ENCODE results near the gene LCE6A. TPM values are rescaled to one million over a fixed set of nuclear protein-coding genes. Genes with fewer than 3 reads are reported as not detected.

The LCE6A gene
- polyA plus RNA-seq, 3 donors: not detected

DNA sequence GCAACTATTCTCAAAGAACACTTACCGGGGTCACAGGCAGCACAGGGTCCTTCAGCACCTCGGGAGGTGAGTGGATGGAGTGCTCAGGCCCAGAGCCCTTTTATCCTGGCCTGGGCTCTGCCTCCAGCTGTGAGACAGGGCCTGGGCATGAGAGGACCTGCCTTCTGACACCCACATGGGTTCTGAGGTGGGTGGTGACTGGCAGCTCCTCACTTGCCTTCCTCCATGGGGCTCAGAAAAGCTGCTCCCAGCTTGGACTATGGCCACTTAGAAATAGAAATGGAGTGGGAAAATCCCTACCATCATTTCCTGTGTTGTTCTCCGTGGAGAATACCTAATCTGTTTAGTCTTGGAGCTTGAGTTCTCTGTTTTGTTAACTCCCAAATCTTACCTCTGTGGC is 36.1 kb upstream of the LCE6A start, which contains the start of gene LCE1C:
Gene LCE1C, minus strand, starts transcription at position 76 of the 400 bp plus-strand sequence. CDS start 1,173 bp downstream, outside the sequence.
- intact Hi-C loops (cut with micrococcal nuclease): no loop called here
- TF ChIP-seq, protein P1, sequence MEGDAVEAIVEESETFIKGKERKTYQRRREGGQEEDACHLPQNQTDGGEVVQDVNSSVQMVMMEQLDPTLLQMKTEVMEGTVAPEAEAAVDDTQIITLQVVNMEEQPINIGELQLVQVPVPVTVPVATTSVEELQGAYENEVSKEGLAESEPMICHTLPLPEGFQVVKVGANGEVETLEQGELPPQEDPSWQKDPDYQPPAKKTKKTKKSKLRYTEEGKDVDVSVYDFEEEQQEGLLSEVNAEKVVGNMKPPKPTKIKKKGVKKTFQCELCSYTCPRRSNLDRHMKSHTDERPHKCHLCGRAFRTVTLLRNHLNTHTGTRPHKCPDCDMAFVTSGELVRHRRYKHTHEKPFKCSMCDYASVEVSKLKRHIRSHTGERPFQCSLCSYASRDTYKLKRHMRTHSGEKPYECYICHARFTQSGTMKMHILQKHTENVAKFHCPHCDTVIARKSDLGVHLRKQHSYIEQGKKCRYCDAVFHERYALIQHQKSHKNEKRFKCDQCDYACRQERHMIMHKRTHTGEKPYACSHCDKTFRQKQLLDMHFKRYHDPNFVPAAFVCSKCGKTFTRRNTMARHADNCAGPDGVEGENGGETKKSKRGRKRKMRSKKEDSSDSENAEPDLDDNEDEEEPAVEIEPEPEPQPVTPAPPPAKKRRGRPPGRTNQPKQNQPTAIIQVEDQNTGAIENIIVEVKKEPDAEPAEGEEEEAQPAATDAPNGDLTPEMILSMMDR (IDR thresholded peaks at IDR 0.05): no peak
- Histone ChIP-seq H3K4me3 (replicated peaks in 1 of 3; ENCODE audit: low read depth in 2 of 3, low read length in 3 of 3) (no peak within 1 kb of the TSS), H3K79me2 (ENCODE audit: insufficient read depth, low read length) (no peaks in the 10 kb centered on the region), H3K4me2 (replicated peaks; ENCODE audit: extremely low read depth, low read length, poor library complexity, severe bottlenecking) (no peak within 1 kb of the TSS), H3K36me3 (replicated peaks in 1 of 2; ENCODE audit: control insufficient read depth in 1 of 2, insufficient read depth in 2 of 2, low read length in 2 of 2) (no peaks in the 10 kb centered on the region), H3K9ac (ENCODE audit: insufficient read depth, low read length, poor library complexity, severe bottlenecking) (no peak within 1 kb of the TSS), H3K4me1 (ENCODE audit: control insufficient read depth in 1 of 2, insufficient read depth in 2 of 2, low read length in 2 of 2) (no peaks in the 10 kb centered on the region), H2AFZ (ENCODE audit: insufficient read depth, low read depth, low read length, poor library complexity, severe bottlenecking) (no peak within 1 kb of the TSS), H3K9me3 (replicated peaks in 1 of 2; ENCODE audit: control insufficient read depth in 1 of 2, insufficient read depth in 1 of 2, low read length in 2 of 2) (no peaks in the 10 kb centered on the region), H3K27me3 (ENCODE audit: control insufficient read depth in 2 of 2, insufficient read depth in 2 of 2, low read length in 2 of 2) (peaks cover 2 to 3% of the 10 kb centered on the region in 2 donors), H3K27ac (ENCODE audit: low read depth in 1 of 2, low read length in 2 of 2) (no peak within 1 kb of the TSS), H4K20me1 (ENCODE audit: insufficient read depth, low read length) (no peaks in the 10 kb centered on the region)
- Mint-ChIP-seq H3K9me3 (peaks cover 0 to 2% (median 0%) of the 10 kb centered on the region in 7 donors), H3K27me3 (ENCODE audit: low read depth in 3 of 3) (peaks cover 0 to 9% (median 5%) of the 10 kb centered on the region in 3 donors), H3K4me3 (no peak within 1 kb of the TSS), H3K36me3 (no peaks in the 10 kb centered on the region), H3K27ac (no peak within 1 kb of the TSS), H3K4me1 (no peaks in the 10 kb centered on the region)
- no peak for DNase-seq
- no CpG with 5 or more reads among the region's 3 CpGs for WGBS (ENCODE audit: insufficient coverage)

DNA sequence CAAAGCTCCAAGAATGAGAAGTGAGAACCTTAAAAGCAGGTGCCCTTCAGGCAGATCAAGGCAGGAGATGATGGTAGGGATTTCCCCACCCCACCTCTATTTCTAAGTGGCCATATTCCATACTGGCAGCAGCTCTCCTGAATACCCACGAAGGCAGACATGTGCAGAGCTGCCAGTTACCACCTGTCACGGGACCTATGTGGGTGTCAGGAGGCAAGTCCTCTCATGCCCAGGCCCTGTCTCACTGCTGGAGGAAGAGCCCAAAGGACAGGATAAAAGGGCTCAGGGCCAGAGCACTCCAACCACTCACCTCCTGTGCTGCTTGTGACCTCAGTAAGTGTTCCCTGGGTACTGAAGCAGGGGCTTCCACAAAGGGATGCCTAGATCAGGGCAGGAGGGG is 31.6 kb upstream of the LCE6A start:
- no peak overlapping the region for H3K4me2 ChIP-seq (replicated peaks; ENCODE audit: extremely low read depth, low read length, poor library complexity, severe bottlenecking)
- H3K9me3 ChIP-seq (replicated peaks in 1 of 2; ENCODE audit: control insufficient read depth in 1 of 2, insufficient read depth in 1 of 2, low read length in 2 of 2): no peaks in the 10 kb centered on the region
- no peaks in the 10 kb centered on the region for H4K20me1 ChIP-seq (ENCODE audit: insufficient read depth, low read length)
- H3K4me1 ChIP-seq (ENCODE audit: control insufficient read depth in 1 of 2, insufficient read depth in 2 of 2, low read length in 2 of 2): no peaks in the 10 kb centered on the region
- no peaks in the 10 kb centered on the region for H3K79me2 ChIP-seq (ENCODE audit: insufficient read depth, low read length)
- Mint-ChIP-seq H3K36me3 (no peaks in the 10 kb centered on the region), H3K4me1 (no peaks in the 10 kb centered on the region), H3K9me3 (peaks cover 0 to 3% (median 1%) of the 10 kb centered on the region in 7 donors), H3K27ac (peak overlapping the region in 1 of 7 donors; percentile 38), H3K27me3 (ENCODE audit: low read depth in 3 of 3) (peaks cover 4 to 9% (median 6%) of the 10 kb centered on the region in 3 donors), H3K4me3 (no peak overlapping the region)
- no peak overlapping the region for H2AFZ ChIP-seq (ENCODE audit: insufficient read depth, low read depth, low read length, poor library complexity, severe bottlenecking)
- peaks cover 2 to 3% of the 10 kb centered on the region in 2 donors for H3K27me3 ChIP-seq (ENCODE audit: control insufficient read depth in 2 of 2, insufficient read depth in 2 of 2, low read length in 2 of 2)
- TF ChIP-seq, protein P1 (IDR thresholded peaks at IDR 0.05): no peak
- no peak for DNase-seq
- no peaks in the 10 kb centered on the region for H3K36me3 ChIP-seq (replicated peaks in 1 of 2; ENCODE audit: control insufficient read depth in 1 of 2, insufficient read depth in 2 of 2, low read length in 2 of 2)
- WGBS (ENCODE audit: insufficient coverage): 89% methylated on average over 2 of the region's 2 CpGs
- H3K4me3 ChIP-seq (replicated peaks in 1 of 3; ENCODE audit: low read depth in 2 of 3, low read length in 3 of 3): no peak overlapping the region
- H3K9ac ChIP-seq (ENCODE audit: insufficient read depth, low read length, poor library complexity, severe bottlenecking): no peak overlapping the region
- no peak overlapping the region for H3K27ac ChIP-seq (ENCODE audit: low read depth in 1 of 2, low read length in 2 of 2)
- intact Hi-C loops (cut with micrococcal nuclease): no loop called here
